Measurements from ENCODE around the gene RYR2. TPM values are rescaled to one million over a fixed set of nuclear protein-coding genes. Genes with fewer than 3 reads are reported as not detected.

The RYR2 gene
- total RNA-seq, 1 experiment from 2014 or later, result 3.4 TPM

GRCh38 chr1:237792149-237792548 is 750.2 kb downstream of the RYR2 start:
- no peak overlapping the region for H3K4ac ChIP-seq (ENCODE audit: low read depth, low read length)
- H3K36me3 Mint-ChIP-seq (ENCODE audit: insufficient read depth in 1 of 3, low read depth in 3 of 3), result no peaks in the 10 kb centered on the region
- H3K4me3 Mint-ChIP-seq, result no peak overlapping the region
- no peak overlapping the region for H2BK12ac ChIP-seq (ENCODE audit: insufficient read length, low read depth, low read length)
- no peak overlapping the region for H2BK5ac ChIP-seq (ENCODE audit: insufficient read length, low read length)
- H3K18ac ChIP-seq (ENCODE audit: insufficient read length, low read depth, low read length), result no peak overlapping the region
- no peak overlapping the region for H3T11ph ChIP-seq (ENCODE audit: low read length)
- no peak overlapping the region for H3K27ac ChIP-seq (ENCODE audit: insufficient read length, low read depth, low read length)
- H3K9me3 ChIP-seq (ENCODE audit: control insufficient read depth, low read depth, low read length), result no peaks in the 10 kb centered on the region
- H2AK5ac ChIP-seq (ENCODE audit: insufficient read length, low read length), result no peak overlapping the region
- H3K27me3 Mint-ChIP-seq (ENCODE audit: low read depth), result no peaks in the 10 kb centered on the region
- H2BK15ac ChIP-seq (ENCODE audit: low read depth, low read length), result no peak overlapping the region
- H3K27ac Mint-ChIP-seq, result no peak overlapping the region
- H4K20me1 ChIP-seq (ENCODE audit: control insufficient read depth, insufficient read depth, insufficient read length), result no peaks in the 10 kb centered on the region
- H3K9ac ChIP-seq (ENCODE audit: extremely low read depth, insufficient read length, low read length), result no peak overlapping the region
- H3K23me2 ChIP-seq (ENCODE audit: insufficient read length, low read depth, low read length, poor library complexity, severe bottlenecking), result no peaks in the 10 kb centered on the region
- H3K79me2 ChIP-seq (ENCODE audit: insufficient read depth, low read length), result no peaks in the 10 kb centered on the region
- no peaks in the 10 kb centered on the region for H3K27me3 ChIP-seq (ENCODE audit: insufficient read depth, low read length)
- H2BK120ac ChIP-seq (ENCODE audit: low read depth, low read length, poor library complexity, severe bottlenecking), result no peak overlapping the region
- H4K5ac ChIP-seq (ENCODE audit: insufficient read length, low read depth, low read length), result no peak overlapping the region
- no peaks in the 10 kb centered on the region for H3K79me1 ChIP-seq (ENCODE audit: insufficient read depth, low read depth, low read length, poor library complexity, severe bottlenecking)
- no peak overlapping the region for H3K14ac ChIP-seq (ENCODE audit: insufficient read depth, low read length)
- no peaks in the 10 kb centered on the region for H3K4me1 ChIP-seq (ENCODE audit: insufficient read depth, low read length)
- peaks cover 0 to 7% of the 10 kb centered on the region in 2 experiments; a peak in 3 of 4 replicates for H3K4me1 Mint-ChIP-seq
- H3K56ac ChIP-seq (ENCODE audit: insufficient read length, low read depth, low read length), result no peak overlapping the region
- H4K91ac ChIP-seq (ENCODE audit: insufficient read length, low read depth, low read length), result no peak overlapping the region
- no CpG with 5 or more reads among the region's 7 CpGs for WGBS (ENCODE audit: extremely low coverage, insufficient read length, low lambda C conversion rate)
- H3K23ac ChIP-seq (ENCODE audit: insufficient read length, low read depth, low read length), result no peak overlapping the region
- DNase-seq, result no peak
- no peak overlapping the region for H2AFZ ChIP-seq (ENCODE audit: low read length)
- H2BK20ac ChIP-seq (ENCODE audit: low read depth, low read length, poor library complexity, severe bottlenecking), result no peak overlapping the region
- no peak for TF ChIP-seq CTCF (conservative IDR thresholded peaks at IDR 0.05)
- no peak overlapping the region for H4K8ac ChIP-seq (replicated peaks; ENCODE audit: insufficient read length, low read depth, low read length)
- no peaks in the 10 kb centered on the region for H3K9me3 Mint-ChIP-seq
- H3K4me2 ChIP-seq (ENCODE audit: insufficient read depth, insufficient read length, low read length), result no peak overlapping the region
